ENCODE measurements around the gene CCSAP. TPM values are rescaled to one million over a fixed set of nuclear protein-coding genes. Genes with fewer than 3 reads are reported as not detected.

CCSAP gene
- total RNA-seq, 1 experiment from 2014 or later, result 11.3 TPM

- DNase-seq (ENCODE audit: unreplicated experiment), result no peak
- H3K27ac Mint-ChIP-seq (ENCODE audit: low read depth, unreplicated experiment), result no peak overlapping the region
- H3K4me1 Mint-ChIP-seq (ENCODE audit: insufficient read depth, unreplicated experiment), result no peaks in the 10 kb centered on the region
- no peaks in the 10 kb centered on the region for H3K27me3 Mint-ChIP-seq (ENCODE audit: insufficient read depth, unreplicated experiment)
- peaks cover 55% of the 10 kb centered on the region for H3K36me3 Mint-ChIP-seq (ENCODE audit: insufficient read depth, unreplicated experiment)
- no TSS peak for BruUV-seq (replicated peaks)
- POLR2A ChIA-PET, result interaction anchor here (0.7 to 0.8 kb wide), 2 partner anchors 10 to 269 kb away, joined by 3 to 4 read pairs; no protein-coding TSS in a partner anchor
- no peaks in the 10 kb centered on the region for H3K9me3 Mint-ChIP-seq (ENCODE audit: unreplicated experiment)
- TF ChIP-seq CTCF (IDR thresholded peaks at IDR 0.05; ENCODE audit: unreplicated experiment), result no peak
- H3K4me3 Mint-ChIP-seq (ENCODE audit: unreplicated experiment), result no peak overlapping the region
- CTCF ChIA-PET, result no interaction called here
- intact Hi-C loops (cut with micrococcal nuclease), result loop anchor here (5.0 kb wide), 1 partner anchor 364 kb away; no protein-coding TSS in a partner anchor
Measured at GRCh38 chr1:229326601-229327000, 16.2 kb downstream of the CCSAP start.

- no peak for TF ChIP-seq CTCF (IDR thresholded peaks at IDR 0.05; ENCODE audit: unreplicated experiment)
- peaks cover 58% of the 10 kb centered on the region for H3K36me3 Mint-ChIP-seq (ENCODE audit: insufficient read depth, unreplicated experiment)
- intact Hi-C loops (cut with micrococcal nuclease), result loop anchor here (5.0 kb wide), 1 partner anchor 364 kb away; no protein-coding TSS in a partner anchor
- no TSS peak for BruUV-seq (replicated peaks)
- no peaks in the 10 kb centered on the region for H3K4me1 Mint-ChIP-seq (ENCODE audit: insufficient read depth, unreplicated experiment)
- H3K27me3 Mint-ChIP-seq (ENCODE audit: insufficient read depth, unreplicated experiment), result no peaks in the 10 kb centered on the region
- POLR2A ChIA-PET, result interaction anchor here (0.8 to 2.1 kb wide), 4 partner anchors 11 to 55 kb away, joined by 3 to 10 read pairs (median 4); partner anchors contain the start of gene RAB4A
- no peaks in the 10 kb centered on the region for H3K9me3 Mint-ChIP-seq (ENCODE audit: unreplicated experiment)
- no peak overlapping the region for H3K4me3 Mint-ChIP-seq (ENCODE audit: unreplicated experiment)
- no peak for DNase-seq (ENCODE audit: unreplicated experiment)
- no peak overlapping the region for H3K27ac Mint-ChIP-seq (ENCODE audit: low read depth, unreplicated experiment)
- CTCF ChIA-PET, result interaction anchor here (0.7 to 1.0 kb wide), 3 partner anchors 22 to 127 kb away, joined by 3 to 4 read pairs (median 3); no protein-coding TSS in a partner anchor
Measured at GRCh38 chr1:229325853-229326487, 16.9 kb downstream of the CCSAP start.

- Mint-ChIP-seq H3K27ac (ENCODE audit: low read depth, unreplicated experiment) (no peak overlapping the region), H3K4me3 (ENCODE audit: unreplicated experiment) (no peak overlapping the region), H3K27me3 (ENCODE audit: insufficient read depth, unreplicated experiment) (no peaks in the 10 kb centered on the region), H3K4me1 (ENCODE audit: insufficient read depth, unreplicated experiment) (no peaks in the 10 kb centered on the region), H3K36me3 (ENCODE audit: insufficient read depth, unreplicated experiment) (peaks cover 64% of the 10 kb centered on the region), H3K9me3 (ENCODE audit: unreplicated experiment) (no peaks in the 10 kb centered on the region)
- ChIA-PET CTCF (interaction anchor here (0.6 to 1.0 kb wide), 5 partner anchors 12 to 128 kb away, joined by 3 to 5 read pairs (median 4); no protein-coding TSS in a partner anchor), POLR2A (interaction anchor here (0.9 to 2.2 kb wide), 5 partner anchors 12 to 126 kb away, joined by 3 to 10 read pairs (median 5); partner anchors contain the start of gene RAB4A)
- BruUV-seq (replicated peaks), result no TSS peak
- intact Hi-C loops (cut with micrococcal nuclease), result loop anchor here (5.0 kb wide), 1 partner anchor 363 kb away; no protein-coding TSS in a partner anchor
- DNase-seq (ENCODE audit: unreplicated experiment), result no peak
- no peak for TF ChIP-seq CTCF (IDR thresholded peaks at IDR 0.05; ENCODE audit: unreplicated experiment)
Measured at GRCh38 chr1:229325401-229325800, 17.4 kb downstream of the CCSAP start.

GRCh38 chr1:229323885-229324553 is 18.8 kb downstream of the CCSAP start:
- intact Hi-C loops (cut with micrococcal nuclease), result no loop called here
- CTCF ChIA-PET, result interaction anchor here (0.7 kb wide), 1 partner anchor 36 kb away, joined by 3 read pairs; no protein-coding TSS in a partner anchor

More at GRCh38 chr1:229323885-229324553, 18.8 kb downstream of the CCSAP start:
- no TSS peak for BruUV-seq (replicated peaks)
- DNase-seq (ENCODE audit: unreplicated experiment), result no peak
- no peaks in the 10 kb centered on the region for H3K4me1 Mint-ChIP-seq (ENCODE audit: insufficient read depth, unreplicated experiment)
- H3K27me3 Mint-ChIP-seq (ENCODE audit: insufficient read depth, unreplicated experiment), result no peaks in the 10 kb centered on the region
- H3K36me3 Mint-ChIP-seq (ENCODE audit: insufficient read depth, unreplicated experiment), result peaks cover 72% of the 10 kb centered on the region
- no peak overlapping the region for H3K27ac Mint-ChIP-seq (ENCODE audit: low read depth, unreplicated experiment)
- POLR2A ChIA-PET, result interaction anchor here (0.8 to 2.2 kb wide), 5 partner anchors 13 to 57 kb away, joined by 3 to 10 read pairs (median 5); partner anchors contain the start of gene RAB4A
- H3K4me3 Mint-ChIP-seq (ENCODE audit: unreplicated experiment), result no peak overlapping the region
- H3K9me3 Mint-ChIP-seq (ENCODE audit: unreplicated experiment), result no peaks in the 10 kb centered on the region
- no peak for TF ChIP-seq CTCF (IDR thresholded peaks at IDR 0.05; ENCODE audit: unreplicated experiment)

Measured in MCF 10A (cell line).